Peyer's patch (tissue), 4 donors: ENCODE data around the gene HIGD2B.

Experiments used
- POLR2A ChIP-seq, 2 donors: fragments of 450-650 bp; IDR thresholded peaks; one replicate each; pipeline ENCODE4 v1.5.1; 2017; ENCODE audit warnings: antibody characterized with exemption in 2 of 2, mild to moderate bottlenecking in 2 of 2, moderate library complexity in 2 of 2
- TF ChIP-seq, protein P1 (sequence below), 6 experiments: fragments of 450-650 bp in 4 of 6; fragments of 200-600 bp in 2 of 6; sonication (generic) in 1 of 6; IDR thresholded peaks; one replicate each; pipeline ENCODE4 v1.5.1; 2017 to 2019; ENCODE audit warnings: antibody characterized with exemption in 6 of 6, mild to moderate bottlenecking in 3 of 6, moderate library complexity in 1 of 6

DNA sequence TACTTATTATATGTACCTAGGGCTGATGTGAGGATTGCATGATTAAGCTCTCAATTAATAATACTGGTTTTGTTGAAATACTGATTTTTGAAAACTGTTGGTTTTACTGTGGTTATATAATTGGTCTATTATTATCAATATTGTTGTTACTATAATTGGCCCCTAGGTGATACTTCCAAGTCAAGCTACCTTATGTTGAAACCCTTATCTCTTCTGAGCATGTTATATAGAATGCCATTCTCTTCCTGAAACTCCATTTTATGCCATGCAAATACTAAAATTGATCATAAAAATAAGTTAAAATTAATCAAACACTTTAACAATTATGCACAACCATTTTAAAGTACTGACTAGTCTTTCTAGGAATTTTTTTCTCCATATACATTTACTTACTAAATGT is 46.1 kb upstream of the HIGD2B start:
- TF ChIP-seq POLR2A (IDR thresholded peaks at IDR 0.05) = no peak
- TF ChIP-seq, protein P1, sequence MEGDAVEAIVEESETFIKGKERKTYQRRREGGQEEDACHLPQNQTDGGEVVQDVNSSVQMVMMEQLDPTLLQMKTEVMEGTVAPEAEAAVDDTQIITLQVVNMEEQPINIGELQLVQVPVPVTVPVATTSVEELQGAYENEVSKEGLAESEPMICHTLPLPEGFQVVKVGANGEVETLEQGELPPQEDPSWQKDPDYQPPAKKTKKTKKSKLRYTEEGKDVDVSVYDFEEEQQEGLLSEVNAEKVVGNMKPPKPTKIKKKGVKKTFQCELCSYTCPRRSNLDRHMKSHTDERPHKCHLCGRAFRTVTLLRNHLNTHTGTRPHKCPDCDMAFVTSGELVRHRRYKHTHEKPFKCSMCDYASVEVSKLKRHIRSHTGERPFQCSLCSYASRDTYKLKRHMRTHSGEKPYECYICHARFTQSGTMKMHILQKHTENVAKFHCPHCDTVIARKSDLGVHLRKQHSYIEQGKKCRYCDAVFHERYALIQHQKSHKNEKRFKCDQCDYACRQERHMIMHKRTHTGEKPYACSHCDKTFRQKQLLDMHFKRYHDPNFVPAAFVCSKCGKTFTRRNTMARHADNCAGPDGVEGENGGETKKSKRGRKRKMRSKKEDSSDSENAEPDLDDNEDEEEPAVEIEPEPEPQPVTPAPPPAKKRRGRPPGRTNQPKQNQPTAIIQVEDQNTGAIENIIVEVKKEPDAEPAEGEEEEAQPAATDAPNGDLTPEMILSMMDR (IDR thresholded peaks at IDR 0.05) = no peak
